HCT116 (cell line): ENCODE data around the gene WDR27. TPM values are rescaled to one million over a fixed set of nuclear protein-coding genes. Genes with fewer than 3 reads are reported as not detected.

ENCODE experiments used
- ATAC-seq: fragments of 200-7000 bp; cut with Tn5 transposase; 2 replicates; pipeline ENCODE4 v1.9.1; 2020; ENCODE audit warnings: mild to moderate bottlenecking, moderate library complexity
- BruUV-seq: library from RNA; stranded (reverse); fragments of 400-500 nt; replicated peaks from 2 replicates; lab custom pipeline; 2021; lab: Mats Ljungman, UMichigan
- CTCF ChIA-PET: fragments of 300-600 bp; sonication (Branson Sonifier 250); formaldehyde crosslinking; loops from one replicate; lab custom pipeline; 2021; ENCODE audit warnings: antibody characterized with exemption; lab: Charles Lee
- POLR2A ChIA-PET: fragments of 300-600, 350-600 bp; sonication (Branson Sonifier 250); formaldehyde crosslinking; loops from one replicate; lab custom pipeline; 2021; ENCODE audit warnings: antibody characterized with exemption; lab: Charles Lee
- RAD21 ChIA-PET, 2 experiments: fragments of 300-600 bp; sonication (Branson Sonifier 250); formaldehyde crosslinking; loops; one replicate each; lab custom pipeline; 2023; ENCODE audit warnings: low total read pairs in 2 of 2; ENCODE audit not compliant: uncharacterized antibody in 2 of 2, unreplicated experiment in 2 of 2, low non-redundant PET in 1 of 2; lab: Charles Lee
- DNase-seq: peaks from one replicate; pipeline ENCODE4 v3.0.0-alpha.2; 2010; ENCODE audit warnings: low read depth, low spot score
- H2AFZ ChIP-seq: fragments of 200-600 bp; shearing (Covaris generic), sonication (generic); 2 replicates; pipeline ENCODE4 v1.6.1; 2017; ENCODE audit warnings: low read depth, mixed run types, mixed read lengths, antibody characterized with exemption, low read length; ENCODE audit not compliant: poor library complexity, severe bottlenecking
- H3K27ac ChIP-seq: 2 replicates; pipeline ENCODE4 v1.5.1; 2012; ENCODE audit warnings: low read depth, low read length
- H3K27me3 ChIP-seq: fragments of 200-600 bp; sonication (generic); 2 replicates; pipeline ENCODE4 v1.6.1; 2016; ENCODE audit warnings: mixed run types, low read length, mixed read lengths; ENCODE audit not compliant: insufficient read depth
- H3K36me3 ChIP-seq, 2 experiments: fragments of 200-500 bp in 1 of 2; fragments of 200-600 bp in 1 of 2; sonication (Bioruptor generic) in 1 of 2; sonication (generic) in 1 of 2; 2 replicates each; pipeline versions ENCODE4 v1.5.1 to v1.6.1; 2014 to 2016; ENCODE audit warnings: low read length in 2 of 2, inconsistent platforms in 1 of 2, mixed read lengths in 1 of 2, mixed run types in 1 of 2; ENCODE audit not compliant: insufficient read depth in 2 of 2, control insufficient read depth in 1 of 2
- H3K4me1 ChIP-seq, 2 experiments: fragments of 200-600 bp in 1 of 2; sonication (generic) in 1 of 2; 2 replicates each; pipeline versions ENCODE4 v1.5.1 to v1.6.1; 2012 to 2017; ENCODE audit warnings: low read length in 2 of 2, inconsistent platforms in 1 of 2, mild to moderate bottlenecking in 1 of 2, mixed read lengths in 1 of 2, mixed run types in 1 of 2, moderate library complexity in 1 of 2; ENCODE audit not compliant: insufficient read depth in 2 of 2, control insufficient read depth in 1 of 2
- H3K4me2 ChIP-seq: fragments of 200-600 bp; sonication (generic); 2 replicates; pipeline ENCODE4 v1.6.1; 2017; ENCODE audit warnings: mixed run types, low read length, mixed read lengths
- H3K4me3 ChIP-seq, 2 experiments: fragments of 200-600 bp in 1 of 2; sonication (generic) in 1 of 2; replicated peaks in 1 of 2; 2 replicates each; pipeline ENCODE4 v1.5.1; 2011 to 2016; ENCODE audit warnings: low read length in 2 of 2, control low read depth in 1 of 2, low read depth in 1 of 2, mild to moderate bottlenecking in 1 of 2, mixed read lengths in 1 of 2, mixed run types in 1 of 2
- H3K79me2 ChIP-seq: fragments of 200-600 bp; sonication (generic); 2 replicates; pipeline ENCODE4 v1.6.1; 2017; ENCODE audit warnings: mild to moderate bottlenecking, mixed run types, low read length, moderate library complexity, mixed read lengths; ENCODE audit not compliant: insufficient read depth
- H3K9ac ChIP-seq: fragments of 200-600 bp; sonication (generic); 2 replicates; pipeline ENCODE4 v1.6.1; 2016; ENCODE audit warnings: low read length, mixed read lengths
- H3K9me2 ChIP-seq: fragments of 200-600 bp; sonication (generic), shearing (Covaris generic); 2 replicates; pipeline ENCODE4 v1.6.1; 2017; ENCODE audit warnings: mixed run types, mild to moderate bottlenecking, moderate library complexity; ENCODE audit not compliant: insufficient read depth
- H3K9me3 ChIP-seq, 2 experiments: fragments of 200-500 bp in 1 of 2; fragments of 200-600 bp in 1 of 2; sonication (Bioruptor generic) in 1 of 2; sonication (generic) in 1 of 2; 2 replicates each; pipeline ENCODE4 v1.6.1; 2014 to 2017; ENCODE audit warnings: low read length in 2 of 2, mixed read lengths in 2 of 2, inconsistent platforms in 1 of 2, low read depth in 1 of 2, mild to moderate bottlenecking in 1 of 2, mixed run types in 1 of 2, moderate library complexity in 1 of 2; ENCODE audit not compliant: control insufficient read depth in 1 of 2, insufficient read depth in 1 of 2
- H4K20me1 ChIP-seq: fragments of 200-600 bp; sonication (generic), shearing (Covaris generic); 2 replicates; pipeline ENCODE4 v1.6.1; 2017; ENCODE audit warnings: mixed run types, mild to moderate bottlenecking, moderate library complexity; ENCODE audit not compliant: insufficient read depth
- CBX3 ChIP-seq: IDR thresholded peaks from 2 replicates; pipeline ENCODE4 v1.6.1; 2012; ENCODE audit warnings: low read depth
- CEBPB ChIP-seq: IDR thresholded peaks from 2 replicates; pipeline ENCODE4 v1.6.1; 2012; ENCODE audit warnings: low read depth
- EGR1 ChIP-seq: IDR thresholded peaks from 2 replicates; pipeline ENCODE4 v1.6.1; 2012; ENCODE audit warnings: low read depth
- ELF1 ChIP-seq: IDR thresholded peaks from 2 replicates; pipeline ENCODE4 v1.6.1; 2012; ENCODE audit warnings: low read depth, borderline replicate concordance
- EZH2 ChIP-seq: fragments of 200-600 bp; sonication (generic); IDR thresholded peaks from 2 replicates; pipeline ENCODE4 v1.6.1; 2017; ENCODE audit warnings: antibody characterized with exemption, mixed run types
- EZH2phosphoT487 ChIP-seq: fragments of 200-600 bp; IDR thresholded peaks from 2 replicates; pipeline ENCODE4 v1.6.1; 2018; ENCODE audit warnings: antibody characterized with exemption, borderline replicate concordance
- FOSL1 ChIP-seq: IDR thresholded peaks from 2 replicates; pipeline ENCODE4 v1.6.1; 2012; ENCODE audit warnings: low read depth
- POLR2A ChIP-seq: IDR thresholded peaks from 2 replicates; pipeline ENCODE4 v1.7.0; 2011; ENCODE audit warnings: borderline replicate concordance; ENCODE audit not compliant: insufficient read depth, insufficient read length; ENCODE audit errors: extremely low read depth
- POLR2AphosphoS5 ChIP-seq: IDR thresholded peaks from 2 replicates; pipeline ENCODE4 v1.6.1; 2011; ENCODE audit warnings: mild to moderate bottlenecking, low read depth, low read length, moderate library complexity
- ZBTB33 ChIP-seq: IDR thresholded peaks from 2 replicates; pipeline ENCODE4 v1.6.1; 2011; ENCODE audit warnings: mild to moderate bottlenecking, low read length, moderate library complexity; ENCODE audit not compliant: insufficient replicate concordance; ENCODE audit errors: extremely low read depth
- intact Hi-C: fragments of 100-400 bp; cut with micrococcal nuclease; formaldehyde crosslinking; loops from 2 replicates; pipeline ENCODE4 v1.10.0; 2022
- total RNA-seq: library from RNA; stranded (reverse); gene quantifications from one replicate; pipeline ENCODE4 v1.2.1, GENCODE V29; 2021; ENCODE audit not compliant: unreplicated experiment
- TF ChIP-seq, protein P1 (sequence below), 3 experiments: fragments of 200-600 bp in 1 of 3; sonication (generic) in 1 of 3; IDR thresholded peaks in 2 of 3; conservative IDR thresholded peaks in 1 of 3; 2 replicates each; pipeline ENCODE4 v1.5.1; 2012 to 2017; ENCODE audit warnings: low read depth in 2 of 3, low read length in 2 of 3, antibody characterized with exemption in 1 of 3, borderline replicate concordance in 1 of 3, control low read depth in 1 of 3, mild to moderate bottlenecking in 1 of 3, mixed read lengths in 1 of 3, mixed run types in 1 of 3, moderate library complexity in 1 of 3; ENCODE audit not compliant: insufficient read depth in 1 of 3

WDR27 gene
- total RNA-seq, 1 experiment from 2014 or later = 60.6 TPM

GRCh38 chr6:169626169-169626568, 75.7 kb downstream of the WDR27 start:
- ChIA-PET POLR2A (no interaction called here), RAD21 (no interaction called here)
- H3K36me3 ChIP-seq = peaks cover 0 to 2% of the 10 kb centered on the region in 2 experiments; a peak in 1 of 4 replicates
- no peaks in the 10 kb centered on the region for H3K27me3 ChIP-seq
- DNase-seq = no peak
- H3K4me1 ChIP-seq = no peaks in the 10 kb centered on the region
- H3K9ac ChIP-seq = no peak overlapping the region
- no peaks in the 10 kb centered on the region for H3K9me3 ChIP-seq
- intact Hi-C loops = no loop called here
- ATAC-seq = no peak
- H2AFZ ChIP-seq = no peak overlapping the region
- H3K9me2 ChIP-seq = no peaks in the 10 kb centered on the region
- no peak for TF ChIP-seq POLR2A
- no peak for TF ChIP-seq POLR2AphosphoS5
- no peak for TF ChIP-seq FOSL1
- TF ChIP-seq CEBPB = no peak
- no peak for TF ChIP-seq EGR1
- TF ChIP-seq, protein P1, sequence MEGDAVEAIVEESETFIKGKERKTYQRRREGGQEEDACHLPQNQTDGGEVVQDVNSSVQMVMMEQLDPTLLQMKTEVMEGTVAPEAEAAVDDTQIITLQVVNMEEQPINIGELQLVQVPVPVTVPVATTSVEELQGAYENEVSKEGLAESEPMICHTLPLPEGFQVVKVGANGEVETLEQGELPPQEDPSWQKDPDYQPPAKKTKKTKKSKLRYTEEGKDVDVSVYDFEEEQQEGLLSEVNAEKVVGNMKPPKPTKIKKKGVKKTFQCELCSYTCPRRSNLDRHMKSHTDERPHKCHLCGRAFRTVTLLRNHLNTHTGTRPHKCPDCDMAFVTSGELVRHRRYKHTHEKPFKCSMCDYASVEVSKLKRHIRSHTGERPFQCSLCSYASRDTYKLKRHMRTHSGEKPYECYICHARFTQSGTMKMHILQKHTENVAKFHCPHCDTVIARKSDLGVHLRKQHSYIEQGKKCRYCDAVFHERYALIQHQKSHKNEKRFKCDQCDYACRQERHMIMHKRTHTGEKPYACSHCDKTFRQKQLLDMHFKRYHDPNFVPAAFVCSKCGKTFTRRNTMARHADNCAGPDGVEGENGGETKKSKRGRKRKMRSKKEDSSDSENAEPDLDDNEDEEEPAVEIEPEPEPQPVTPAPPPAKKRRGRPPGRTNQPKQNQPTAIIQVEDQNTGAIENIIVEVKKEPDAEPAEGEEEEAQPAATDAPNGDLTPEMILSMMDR (IDR thresholded peaks at IDR 0.05 in 2 of 3, conservative IDR thresholded peaks at IDR 0.05 in 1 of 3; ENCODE audit: borderline replicate concordance in 1 of 3, insufficient read depth in 1 of 3, low read depth in 2 of 3, low read length in 2 of 3) = no peak
- TF ChIP-seq EZH2 = no peak
- TF ChIP-seq EZH2phosphoT487 = no peak
- TF ChIP-seq ELF1 = no peak
- no peak for TF ChIP-seq ZBTB33
- no peak for TF ChIP-seq CBX3
- TF ChIP-seq, all 23 proteins: peak for 0
- CTCF ChIA-PET = no interaction called here
- Histone ChIP-seq H3K4me2 (no peak overlapping the region), H3K4me3 (no peak overlapping the region), H4K20me1 (no peaks in the 10 kb centered on the region), H3K27ac (no peak overlapping the region), H3K79me2 (no peaks in the 10 kb centered on the region)
- no TSS peak for BruUV-seq
